HG03108 (cell line): ENCODE results near the gene ACSBG1.

Source experiments
- ATAC-seq: cut with Tn5 transposase; IDR thresholded peaks from one replicate; pipeline ENCODE4 v1.9.1; 2021; ENCODE audit warnings: moderate library complexity; ENCODE audit not compliant: unreplicated experiment

ACSBG1 gene

GRCh38 chr15:78204351-78205309, 29.7 kb downstream of the ACSBG1 start:
- ATAC-seq = no peak

GRCh38 chr15:78203346-78204225, 30.8 kb downstream of the ACSBG1 start:
- no peak for ATAC-seq

GRCh38 chr15:78201281-78202190, 32.8 kb downstream of the ACSBG1 start:
- ATAC-seq = no peak

GRCh38 chr15:78200276-78200930, 34.0 kb downstream of the ACSBG1 start:
- ATAC-seq = no peak

- ATAC-seq = no peak
Measured at GRCh38 chr15:78197632-78198031, 36.7 kb downstream of the ACSBG1 start.

GRCh38 chr15:78195735-78196201, 38.6 kb downstream of the ACSBG1 start:
- no peak for ATAC-seq

- ATAC-seq = no peak
Measured at GRCh38 chr15:78194568-78194925, 39.8 kb downstream of the ACSBG1 start.

GRCh38 chr15:78193731-78194567, 40.4 kb downstream of the ACSBG1 start:
- no peak for ATAC-seq

- ATAC-seq = no peak
Measured at GRCh38 chr15:78192826-78193594, 41.4 kb downstream of the ACSBG1 start.

- no peak for ATAC-seq
Measured at GRCh38 chr15:78182821-78183220, 51.5 kb downstream of the ACSBG1 start.

GRCh38 chr15:78182336-78182700, 52.0 kb downstream of the ACSBG1 start:
- no peak for ATAC-seq

- ATAC-seq = no peak
Measured at GRCh38 chr15:78179906-78180305, 54.5 kb downstream of the ACSBG1 start.

- no peak for ATAC-seq
Measured at GRCh38 chr15:78179286-78179840, 55.0 kb downstream of the ACSBG1 start.

- ATAC-seq = no peak
Measured at GRCh38 chr15:78178064-78178463, 56.3 kb downstream of the ACSBG1 start.

GRCh38 chr15:78177447-78177873, 56.9 kb downstream of the ACSBG1 start:
- ATAC-seq = no peak

GRCh38 chr15:78175330-78175729, 59.0 kb downstream of the ACSBG1 start:
- no peak for ATAC-seq

GRCh38 chr15:78174401-78174800, 60.0 kb downstream of the ACSBG1 start:
- ATAC-seq = no peak

GRCh38 chr15:78171864-78172472, 62.4 kb downstream of the ACSBG1 start:
- no peak for ATAC-seq
